Retinal pigment epithelial cell (primary cell): ENCODE results near the gene MERTK.

Source experiments
- DNase-seq: peaks from one replicate; pipeline ENCODE4 v3.0.0-alpha.2; 2010; ENCODE audit warnings: low read depth
- H3K4me3 ChIP-seq: 2 replicates; pipeline ENCODE4 v1.5.1; 2011; ENCODE audit warnings: mild to moderate bottlenecking, low read length, control low read depth, moderate library complexity
- CTCF ChIP-seq: conservative IDR thresholded peaks from 2 replicates; pipeline ENCODE4 v1.5.1; 2011; ENCODE audit warnings: low read depth, low read length, control low read depth, inconsistent platforms

The MERTK gene

GRCh38 chr2:112004253-112004645 lies 105.8 kb downstream of the MERTK start:
- TF ChIP-seq CTCF: no peak
- DNase-seq: peak; percentile 38
- no peak overlapping the region for H3K4me3 ChIP-seq

- no peak for TF ChIP-seq CTCF
- no peak overlapping the region for H3K4me3 ChIP-seq
- no peak for DNase-seq
Observed at GRCh38 chr2:112005406-112006075, 107.1 kb downstream of the MERTK start.

GRCh38 chr2:112006076-112006410 lies 107.6 kb downstream of the MERTK start:
- H3K4me3 ChIP-seq: no peak overlapping the region
- TF ChIP-seq CTCF: no peak
- peak; percentile 34 for DNase-seq

GRCh38 chr2:112007493-112007892 lies 109.1 kb downstream of the MERTK start:
- DNase-seq: no peak
- no peak for TF ChIP-seq CTCF
- no peak overlapping the region for H3K4me3 ChIP-seq

GRCh38 chr2:112008910-112009485 lies 110.6 kb downstream of the MERTK start:
- TF ChIP-seq CTCF: no peak
- H3K4me3 ChIP-seq: no peak overlapping the region
- DNase-seq: no peak

- no peak overlapping the region for H3K4me3 ChIP-seq
- TF ChIP-seq CTCF: no peak
- DNase-seq: no peak
Observed at GRCh38 chr2:112010751-112011150, 112.3 kb downstream of the MERTK start.

GRCh38 chr2:112012556-112012955 lies 114.1 kb downstream of the MERTK start:
- H3K4me3 ChIP-seq: no peak overlapping the region
- DNase-seq: no peak
- no peak for TF ChIP-seq CTCF
